ENCODE results near the gene COX7A1. TPM values are rescaled to one million over a fixed set of nuclear protein-coding genes. Genes with fewer than 3 reads are reported as not detected.

COX7A1 gene
- total RNA-seq, 2 donors from 2014 or later = 6.5 to 28.8 TPM

- Histone ChIP-seq H3K36me3 (peaks cover 3 to 13% of the 10 kb centered on the region in 2 donors), H3K27me3 (replicated peaks; ENCODE audit: insufficient read depth) (no peaks in the 10 kb centered on the region), H3K4me1 (replicated peaks) (no peaks in the 10 kb centered on the region), H3K27ac (peak overlapping the region; percentile 77 to 86), H3K9me3 (no peaks in the 10 kb centered on the region), H3K4me3 (peak overlapping the region; percentile 32 to 35)
- intact Hi-C loops (cut with DNase I) = no loop called here
- WGBS = 48% methylated on average over 47 of the region's 47 CpGs
- TF ChIP-seq POLR2A (IDR thresholded peaks at IDR 0.05) = no peak
- TF ChIP-seq, protein P1, sequence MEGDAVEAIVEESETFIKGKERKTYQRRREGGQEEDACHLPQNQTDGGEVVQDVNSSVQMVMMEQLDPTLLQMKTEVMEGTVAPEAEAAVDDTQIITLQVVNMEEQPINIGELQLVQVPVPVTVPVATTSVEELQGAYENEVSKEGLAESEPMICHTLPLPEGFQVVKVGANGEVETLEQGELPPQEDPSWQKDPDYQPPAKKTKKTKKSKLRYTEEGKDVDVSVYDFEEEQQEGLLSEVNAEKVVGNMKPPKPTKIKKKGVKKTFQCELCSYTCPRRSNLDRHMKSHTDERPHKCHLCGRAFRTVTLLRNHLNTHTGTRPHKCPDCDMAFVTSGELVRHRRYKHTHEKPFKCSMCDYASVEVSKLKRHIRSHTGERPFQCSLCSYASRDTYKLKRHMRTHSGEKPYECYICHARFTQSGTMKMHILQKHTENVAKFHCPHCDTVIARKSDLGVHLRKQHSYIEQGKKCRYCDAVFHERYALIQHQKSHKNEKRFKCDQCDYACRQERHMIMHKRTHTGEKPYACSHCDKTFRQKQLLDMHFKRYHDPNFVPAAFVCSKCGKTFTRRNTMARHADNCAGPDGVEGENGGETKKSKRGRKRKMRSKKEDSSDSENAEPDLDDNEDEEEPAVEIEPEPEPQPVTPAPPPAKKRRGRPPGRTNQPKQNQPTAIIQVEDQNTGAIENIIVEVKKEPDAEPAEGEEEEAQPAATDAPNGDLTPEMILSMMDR (IDR thresholded peaks at IDR 0.05) = no peak
- no peak for TF ChIP-seq POLR2AphosphoS5 (IDR thresholded peaks at IDR 0.05)
- DNase-seq (ENCODE audit: low spot score) = no peak
Measured at GRCh38 chr19:36151144-36152018, 866 bp downstream of the COX7A1 start.

DNA sequence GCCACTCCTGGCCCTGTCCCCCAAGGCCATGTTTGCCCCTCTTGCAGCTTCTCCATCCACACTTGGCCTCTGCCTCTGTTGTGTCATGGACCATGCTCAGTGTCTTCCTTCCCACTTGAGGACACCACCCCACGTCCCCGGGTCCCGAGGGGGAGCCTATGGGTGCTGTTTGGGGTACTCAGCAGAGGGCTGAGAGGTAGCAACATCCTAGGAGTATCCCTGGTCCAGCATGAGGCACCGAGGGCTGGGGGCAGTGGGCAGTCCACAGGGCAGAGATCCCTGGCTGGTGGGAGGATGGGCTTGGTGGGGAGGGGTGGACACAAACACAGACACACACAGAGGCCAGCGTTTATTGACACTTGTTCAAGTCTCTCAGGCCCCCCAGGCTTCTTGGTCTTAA lies 1.7 kb downstream of the COX7A1 start:
- no peaks in the 10 kb centered on the region for H3K27me3 ChIP-seq (replicated peaks; ENCODE audit: insufficient read depth)
- H3K4me3 ChIP-seq = no peak overlapping the region
- TF ChIP-seq POLR2A (IDR thresholded peaks at IDR 0.05) (no peak), POLR2AphosphoS5 (IDR thresholded peaks at IDR 0.05) (no peak)
- TF ChIP-seq, protein P1 (IDR thresholded peaks at IDR 0.05) = no peak
- no peak for DNase-seq (ENCODE audit: low spot score)
- intact Hi-C loops (cut with DNase I) = no loop called here
- H3K36me3 ChIP-seq = peaks cover 9 to 21% of the 10 kb centered on the region in 2 donors
- no peaks in the 10 kb centered on the region for H3K4me1 ChIP-seq (replicated peaks)
- H3K27ac ChIP-seq = peak overlapping the region in 1 of 2 donors; percentile 77
- H3K9me3 ChIP-seq = no peaks in the 10 kb centered on the region
- WGBS = 74% methylated on average over 5 of the region's 5 CpGs

DNA sequence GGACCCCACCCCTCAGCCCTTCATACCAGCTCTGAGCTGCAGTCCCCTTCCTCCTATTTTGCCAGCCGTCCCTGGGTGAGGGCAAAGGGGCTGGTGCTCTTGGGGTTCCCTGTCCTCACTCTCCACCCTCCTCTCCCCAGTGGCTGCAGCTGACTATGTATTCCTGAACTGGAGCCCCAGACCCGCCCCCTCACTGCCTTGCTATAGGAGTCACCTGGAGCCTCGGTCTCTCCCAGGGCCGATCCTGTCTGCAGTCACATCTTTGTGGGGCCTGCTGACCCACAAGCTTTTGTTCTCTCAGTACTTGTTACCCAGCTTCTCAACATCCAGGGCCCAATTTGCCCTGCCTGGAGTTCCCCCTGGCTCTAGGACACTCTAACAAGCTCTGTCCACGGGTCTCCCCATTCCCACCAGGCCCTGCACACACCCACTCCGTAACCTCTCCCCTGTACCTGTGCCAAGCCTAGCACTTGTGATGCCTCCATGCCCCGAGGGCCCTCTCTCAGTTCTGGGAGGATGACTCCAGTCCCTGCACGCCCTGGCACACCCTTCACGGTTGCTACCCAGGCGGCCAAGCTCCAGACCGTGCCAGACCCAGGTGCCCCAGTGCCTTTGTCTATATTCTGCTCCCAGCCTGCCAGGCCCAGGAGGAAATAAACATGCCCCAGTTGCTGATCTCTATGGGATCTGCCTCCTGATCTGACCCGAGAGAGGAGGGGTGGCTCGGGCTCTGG lies 2.4 kb downstream of the COX7A1 start:
- WGBS = 53% methylated on average over 13 of the region's 13 CpGs
- Histone ChIP-seq H3K36me3 (peaks cover 11 to 22% of the 10 kb centered on the region in 2 donors), H3K4me1 (replicated peaks) (no peaks in the 10 kb centered on the region), H3K27ac (no peak overlapping the region), H3K9me3 (no peaks in the 10 kb centered on the region), H3K27me3 (replicated peaks; ENCODE audit: insufficient read depth) (no peaks in the 10 kb centered on the region), H3K4me3 (no peak overlapping the region)
- TF ChIP-seq POLR2A (IDR thresholded peaks at IDR 0.05) = no peak
- TF ChIP-seq POLR2AphosphoS5 (IDR thresholded peaks at IDR 0.05) = no peak
- intact Hi-C loops (cut with DNase I) = no loop called here
- DNase-seq (ENCODE audit: low spot score) = no peak

GRCh38 chr19:36144624-36145023 lies 7.6 kb downstream of the COX7A1 start:
- H3K36me3 ChIP-seq = peaks cover 11 to 23% of the 10 kb centered on the region in 2 donors
- H3K27me3 ChIP-seq (replicated peaks; ENCODE audit: insufficient read depth) = no peaks in the 10 kb centered on the region
- TF ChIP-seq POLR2A (IDR thresholded peaks at IDR 0.05) (no peak), POLR2AphosphoS5 (IDR thresholded peaks at IDR 0.05) (no peak)
- TF ChIP-seq, protein P1 (IDR thresholded peaks at IDR 0.05) = no peak
- WGBS = 97% methylated on average over 6 of the region's 6 CpGs
- no peak overlapping the region for H3K4me3 ChIP-seq
- H3K9me3 ChIP-seq = no peaks in the 10 kb centered on the region
- intact Hi-C loops (cut with DNase I) = no loop called here
- no peak for DNase-seq (ENCODE audit: low spot score)
- no peak overlapping the region for H3K27ac ChIP-seq
- peaks cover 6% of the 10 kb centered on the region for H3K4me1 ChIP-seq (replicated peaks)

- peaks cover 11 to 20% of the 10 kb centered on the region in 2 donors for H3K36me3 ChIP-seq
- intact Hi-C loops (cut with DNase I) = no loop called here
Measured at GRCh38 chr19:36142496-36142895, 9.8 kb downstream of the COX7A1 start.

More at GRCh38 chr19:36142496-36142895, 9.8 kb downstream of the COX7A1 start:
- H3K4me1 ChIP-seq (replicated peaks) = peaks cover 6% of the 10 kb centered on the region
- H3K9me3 ChIP-seq = no peaks in the 10 kb centered on the region
- WGBS = 86% methylated on average over 9 of the region's 9 CpGs
- H3K27ac ChIP-seq = no peak overlapping the region
- DNase-seq (ENCODE audit: low spot score) = no peak
- no peak overlapping the region for H3K4me3 ChIP-seq
- H3K27me3 ChIP-seq (replicated peaks; ENCODE audit: insufficient read depth) = no peaks in the 10 kb centered on the region
- TF ChIP-seq POLR2AphosphoS5 (IDR thresholded peaks at IDR 0.05) = no peak
- TF ChIP-seq, protein P1 (IDR thresholded peaks at IDR 0.05) = no peak
- no peak for TF ChIP-seq POLR2A (IDR thresholded peaks at IDR 0.05)
